GM12892 (cell line): ENCODE measurements around the gene ZFR.

ENCODE experiments used
- POLR2A ChIP-seq: IDR thresholded peaks from 2 replicates; pipeline ENCODE4 v1.6.1; 2011; ENCODE audit warnings: low read depth, low read length, control low read depth
- TAF1 ChIP-seq: IDR thresholded peaks from 2 replicates; pipeline ENCODE4 v1.6.1; 2011; ENCODE audit warnings: low read depth, mild to moderate bottlenecking, control low read depth, low read length, borderline replicate concordance

DNA sequence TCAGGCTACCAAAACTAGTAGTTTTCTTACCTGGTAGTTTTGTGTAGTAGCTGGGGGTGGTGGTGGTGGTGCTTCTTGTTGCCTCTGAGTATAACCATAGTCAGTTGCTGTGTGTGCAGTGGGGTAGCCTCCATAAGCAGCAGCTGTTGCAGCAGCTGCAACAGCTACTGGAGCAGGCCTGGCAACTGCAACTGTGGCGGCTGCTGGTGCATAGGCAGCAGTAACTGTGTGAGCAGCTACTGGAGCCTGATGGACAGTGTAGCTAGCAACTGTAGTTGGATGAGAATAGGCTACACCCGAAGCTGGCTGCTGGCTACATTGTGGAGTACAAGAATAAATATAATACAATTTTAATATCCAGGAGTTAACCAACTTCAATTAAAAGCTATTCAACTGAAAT is 24.7 kb downstream of the ZFR start:
- no peak for TF ChIP-seq POLR2A
- no peak for TF ChIP-seq TAF1
